SU-DHL-6 (cell line): Measurements from ENCODE around the gene MINDY4B.

Experiments used
- H2AFZ ChIP-seq: fragments of 200-600 bp; sonication (generic); 2 replicates; pipeline ENCODE4 v1.6.1; 2014; ENCODE audit warnings: low read depth, mild to moderate bottlenecking, moderate library complexity, mixed read lengths, antibody characterized with exemption, low read length; ENCODE audit not compliant: severe bottlenecking
- H3F3A ChIP-seq: fragments of 200-600 bp; shearing (Covaris generic); 2 replicates; pipeline ENCODE4 v1.6.0; 2016; ENCODE audit warnings: antibody characterized with exemption, mild to moderate bottlenecking; ENCODE audit not compliant: insufficient read depth
- H3K27ac ChIP-seq: fragments of 200-600 bp; sonication (generic); 2 replicates; pipeline ENCODE4 v1.5.1; 2016; ENCODE audit warnings: low read depth, mild to moderate bottlenecking, low read length, moderate library complexity, mixed read lengths
- H3K27me3 ChIP-seq: fragments of 200-600 bp; sonication (generic), shearing (Covaris generic); 2 replicates; pipeline ENCODE4 v1.6.0; 2014; ENCODE audit warnings: mild to moderate bottlenecking, low read length
- H3K36me3 ChIP-seq: fragments of 200-600 bp; sonication (generic); 2 replicates; pipeline ENCODE4 v1.6.1; 2014; ENCODE audit warnings: mild to moderate bottlenecking, low read length, mixed read lengths
- H3K4me2 ChIP-seq: fragments of 300-600, 200-600 bp; shearing (Covaris generic), sonication (generic); 2 replicates; pipeline ENCODE4 v1.6.0; 2014; ENCODE audit warnings: low read length, low read depth, mild to moderate bottlenecking; ENCODE audit not compliant: poor library complexity, severe bottlenecking
- H3K4me3 ChIP-seq: fragments of 200-600 bp; sonication (generic); 2 replicates; pipeline ENCODE4 v1.5.1; 2014; ENCODE audit warnings: antibody characterized with exemption, low read length, mild to moderate bottlenecking, mixed read lengths; ENCODE audit not compliant: insufficient read depth, poor library complexity, severe bottlenecking
- H3K79me2 ChIP-seq: fragments of 200-600 bp; sonication (generic); 2 replicates; pipeline ENCODE4 v1.6.1; 2014; ENCODE audit warnings: mild to moderate bottlenecking, low read length, moderate library complexity; ENCODE audit not compliant: insufficient read depth
- H3K9ac ChIP-seq: fragments of 200-600 bp; sonication (generic); 2 replicates; pipeline ENCODE4 v1.7.0; 2014; ENCODE audit warnings: mild to moderate bottlenecking, low read length
- H3K9me2 ChIP-seq: fragments of 200-600 bp; sonication (generic); replicated peaks from 2 replicates; pipeline ENCODE4 v1.6.1; 2014; ENCODE audit warnings: low read length; ENCODE audit not compliant: insufficient read depth
- H3K9me3 ChIP-seq: fragments of 200-600 bp; sonication (generic); 2 replicates; pipeline ENCODE4 v1.6.1; 2014; ENCODE audit warnings: low read length, mixed read lengths; ENCODE audit not compliant: insufficient read depth
- H4K20me1 ChIP-seq: fragments of 200-600 bp; sonication (generic); 2 replicates; pipeline ENCODE4 v1.6.1; 2014; ENCODE audit warnings: low read depth, mild to moderate bottlenecking, antibody characterized with exemption, low read length, moderate library complexity, mixed read lengths
- CTCF ChIP-seq: fragments of 200-600 bp; sonication (generic); IDR thresholded peaks from one replicate; pipeline ENCODE4 v1.5.1; 2017; ENCODE audit warnings: antibody characterized with exemption, mild to moderate bottlenecking, low read length, moderate library complexity; ENCODE audit not compliant: insufficient read depth, poor library complexity, severe bottlenecking
- EZH2phosphoT487 ChIP-seq: fragments of 200-600 bp; sonication (generic), shearing (Covaris generic); conservative IDR thresholded peaks from 2 replicates; pipeline ENCODE4 v1.6.1; 2018; ENCODE audit warnings: mild to moderate bottlenecking, antibody characterized with exemption, low read length, moderate library complexity, mixed read lengths

Gene MINDY4B

GRCh38 chr3:150906461-150906860, 1.2 kb upstream of the MINDY4B start:
- Histone ChIP-seq H3K4me2 (no peak overlapping the region), H3K27me3 (peaks cover 3% of the 10 kb centered on the region; the same call in 1 of the 2 replicates), H4K20me1 (no peaks in the 10 kb centered on the region), H3K27ac (no peak overlapping the region), H3K36me3 (no peaks in the 10 kb centered on the region), H2AFZ (no peak overlapping the region), H3F3A (no peaks in the 10 kb centered on the region), H3K9me3 (no peaks in the 10 kb centered on the region), H3K9me2 (no peaks in the 10 kb centered on the region), H3K9ac (no peak overlapping the region), H3K79me2 (no peaks in the 10 kb centered on the region), H3K4me3 (no peak overlapping the region)
- no peak for TF ChIP-seq EZH2phosphoT487

GRCh38 chr3:150905746-150906145, 507 bp upstream of the MINDY4B start:
- H3K79me2 ChIP-seq = no peaks in the 10 kb centered on the region
- H3K4me3 ChIP-seq = no peak overlapping the region
- peaks cover 3% of the 10 kb centered on the region; the same call in 1 of the 2 replicates for H3K27me3 ChIP-seq
- TF ChIP-seq CTCF (no peak), EZH2phosphoT487 (no peak)
- no peaks in the 10 kb centered on the region for H3F3A ChIP-seq
- no peaks in the 10 kb centered on the region for H3K9me3 ChIP-seq
- no peaks in the 10 kb centered on the region for H3K9me2 ChIP-seq
- no peak overlapping the region for H3K9ac ChIP-seq
- H3K4me2 ChIP-seq = no peak overlapping the region
- no peaks in the 10 kb centered on the region for H4K20me1 ChIP-seq
- no peaks in the 10 kb centered on the region for H3K36me3 ChIP-seq
- no peak overlapping the region for H3K27ac ChIP-seq
- H2AFZ ChIP-seq = no peak overlapping the region

GRCh38 chr3:150902988-150903387, 2.3 kb downstream of the MINDY4B start:
- Histone ChIP-seq H3K9me2 (no peaks in the 10 kb centered on the region), H3K27me3 (peaks cover 3% of the 10 kb centered on the region; the same call in 1 of the 2 replicates), H3K79me2 (no peaks in the 10 kb centered on the region), H3K9me3 (no peaks in the 10 kb centered on the region), H3K27ac (no peak overlapping the region), H3F3A (no peaks in the 10 kb centered on the region), H3K4me2 (no peak overlapping the region), H2AFZ (no peak overlapping the region), H3K9ac (no peak overlapping the region), H3K4me3 (no peak overlapping the region), H3K36me3 (no peaks in the 10 kb centered on the region), H4K20me1 (no peaks in the 10 kb centered on the region)
- TF ChIP-seq EZH2phosphoT487 = no peak

GRCh38 chr3:150901793-150902192, 3.4 kb downstream of the MINDY4B start:
- no peaks in the 10 kb centered on the region for H3F3A ChIP-seq
- no peak overlapping the region for H2AFZ ChIP-seq
- no peak overlapping the region for H3K9ac ChIP-seq
- no peaks in the 10 kb centered on the region for H3K9me3 ChIP-seq
- no peak overlapping the region for H3K4me2 ChIP-seq
- TF ChIP-seq EZH2phosphoT487 (no peak), CTCF (no peak)
- H3K79me2 ChIP-seq = no peaks in the 10 kb centered on the region
- peaks cover 3% of the 10 kb centered on the region; the same call in 1 of the 2 replicates for H3K27me3 ChIP-seq
- no peaks in the 10 kb centered on the region for H4K20me1 ChIP-seq
- no peak overlapping the region for H3K4me3 ChIP-seq
- no peak overlapping the region for H3K27ac ChIP-seq
- no peaks in the 10 kb centered on the region for H3K9me2 ChIP-seq
- H3K36me3 ChIP-seq = no peaks in the 10 kb centered on the region
